ENCODE data around the gene PRM1.

GRCh38 chr16:11313493-11314308, 32.6 kb upstream of the PRM1 start:
- TF ChIP-seq, protein P1, sequence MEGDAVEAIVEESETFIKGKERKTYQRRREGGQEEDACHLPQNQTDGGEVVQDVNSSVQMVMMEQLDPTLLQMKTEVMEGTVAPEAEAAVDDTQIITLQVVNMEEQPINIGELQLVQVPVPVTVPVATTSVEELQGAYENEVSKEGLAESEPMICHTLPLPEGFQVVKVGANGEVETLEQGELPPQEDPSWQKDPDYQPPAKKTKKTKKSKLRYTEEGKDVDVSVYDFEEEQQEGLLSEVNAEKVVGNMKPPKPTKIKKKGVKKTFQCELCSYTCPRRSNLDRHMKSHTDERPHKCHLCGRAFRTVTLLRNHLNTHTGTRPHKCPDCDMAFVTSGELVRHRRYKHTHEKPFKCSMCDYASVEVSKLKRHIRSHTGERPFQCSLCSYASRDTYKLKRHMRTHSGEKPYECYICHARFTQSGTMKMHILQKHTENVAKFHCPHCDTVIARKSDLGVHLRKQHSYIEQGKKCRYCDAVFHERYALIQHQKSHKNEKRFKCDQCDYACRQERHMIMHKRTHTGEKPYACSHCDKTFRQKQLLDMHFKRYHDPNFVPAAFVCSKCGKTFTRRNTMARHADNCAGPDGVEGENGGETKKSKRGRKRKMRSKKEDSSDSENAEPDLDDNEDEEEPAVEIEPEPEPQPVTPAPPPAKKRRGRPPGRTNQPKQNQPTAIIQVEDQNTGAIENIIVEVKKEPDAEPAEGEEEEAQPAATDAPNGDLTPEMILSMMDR (conservative IDR thresholded peaks at IDR 0.05; ENCODE audit: low read depth, low read length) = no peak
- TF ChIP-seq POLR2A (IDR thresholded peaks at IDR 0.05; ENCODE audit: low read depth, low read length) = no peak
- no peak for TF ChIP-seq RFX5 (IDR thresholded peaks at IDR 0.05; ENCODE audit: low read depth, low read length)
- TF ChIP-seq CEBPB (IDR thresholded peaks at IDR 0.05; ENCODE audit: low read depth, low read length) = no peak
- no peak for TF ChIP-seq FOS (IDR thresholded peaks at IDR 0.05; ENCODE audit: low read depth, low read length)
- TF ChIP-seq MAFK (IDR thresholded peaks at IDR 0.05; ENCODE audit: low read depth, low read length) = no peak
- TF ChIP-seq MAZ (IDR thresholded peaks at IDR 0.05; ENCODE audit: borderline replicate concordance, low read depth, low read length) = no peak
